Ovary (tissue), 3 donors: Measurements from ENCODE around the gene FTO.

Experiments used
- CTCF ChIP-seq, 3 donors: fragments of 450-650 bp in 2 of 3; fragments of 200-600 bp in 1 of 3; IDR thresholded peaks; one replicate each; pipeline versions ENCODE4 v1.5.1 to v1.8.0; 2016 to 2022; ENCODE audit warnings: antibody characterized with exemption in 3 of 3, mild to moderate bottlenecking in 1 of 3
- EP300 ChIP-seq: sonication (generic); formaldehyde crosslinking; IDR thresholded peaks from one replicate; pipeline ENCODE4 v1.6.1; 2017; ENCODE audit warnings: antibody characterized with exemption
- donor health status: DM: no; HTN: no; CAD: no.

DNA sequence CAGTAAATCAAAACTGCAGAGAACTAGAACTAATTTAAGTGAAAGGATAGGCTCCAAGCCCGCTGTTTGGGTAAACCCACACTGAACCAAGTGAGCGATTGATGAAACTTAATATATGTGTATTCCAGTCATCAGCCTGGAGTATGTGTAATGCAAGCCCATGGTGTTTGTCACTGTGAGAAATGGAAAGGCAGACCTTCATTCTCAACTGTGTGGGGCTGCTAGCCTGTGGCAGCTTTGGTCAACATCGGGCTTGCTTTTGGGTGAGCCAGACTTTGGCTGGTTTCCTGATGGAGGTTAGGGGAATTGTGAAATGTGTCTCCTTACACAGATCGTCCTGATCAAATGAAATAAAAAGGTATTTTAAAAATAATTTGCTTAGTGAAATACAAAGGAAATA lies 302.7 kb downstream of the FTO start:
- TF ChIP-seq CTCF (IDR thresholded peaks at IDR 0.05) (no peak), EP300 (no peak)
